Fibroblast of lung (primary cell): ENCODE data around the gene ATP5F1D. TPM values are rescaled to one million over a fixed set of nuclear protein-coding genes. Genes with fewer than 3 reads are reported as not detected.
A peak's percentile ranks its signal among the peaks of the same experiment; 100 is the strongest.

Experiments used
- DNase-seq, 2 donors: peaks; one replicate each; pipeline versions ENCODE4 v3.0.0 to v3.0.0-alpha.2; 2010; ENCODE audit warnings: low read depth in 2 of 2
- H2AFZ ChIP-seq: 2 replicates; pipeline ENCODE4 v1.5.1; 2012; ENCODE audit warnings: low read length, control low read depth, inconsistent platforms
- H3K27ac ChIP-seq: 2 replicates; pipeline ENCODE4 v1.5.1; 2011; ENCODE audit warnings: low read length, control low read depth; ENCODE audit not compliant: insufficient read depth
- H3K27me3 ChIP-seq: 2 replicates; pipeline ENCODE4 v1.5.1; 2011; ENCODE audit warnings: mild to moderate bottlenecking, low read length; ENCODE audit not compliant: control insufficient read depth, insufficient read depth
- H3K36me3 ChIP-seq: 2 replicates; pipeline ENCODE4 v1.5.1; 2011; ENCODE audit warnings: low read length; ENCODE audit not compliant: control insufficient read depth, insufficient read depth
- H3K4me1 ChIP-seq: 2 replicates; pipeline ENCODE4 v1.5.1; 2011; ENCODE audit warnings: low read length; ENCODE audit not compliant: control insufficient read depth, insufficient read depth; ENCODE audit errors: extremely low read depth
- H3K4me2 ChIP-seq: 2 replicates; pipeline ENCODE4 v1.5.1; 2011; ENCODE audit warnings: low read length, control low read depth; ENCODE audit not compliant: insufficient read depth; ENCODE audit errors: extremely low read depth
- H3K4me3 ChIP-seq, 4 experiments: fragments of 200-600 bp in 1 of 4; sonication (generic) in 1 of 4; replicated peaks in 1 of 4; 2 replicates each; pipeline ENCODE4 v1.5.1; 2011 to 2016; ENCODE audit warnings: low read length in 4 of 4, low read depth in 3 of 4, mild to moderate bottlenecking in 3 of 4, control low read depth in 2 of 4, inconsistent platforms in 1 of 4, mixed read lengths in 1 of 4; ENCODE audit not compliant: insufficient read depth in 1 of 4; ENCODE audit errors: control extremely low read depth in 1 of 4
- H3K79me2 ChIP-seq: 2 replicates; pipeline ENCODE4 v1.5.1; 2012; ENCODE audit warnings: mild to moderate bottlenecking, low read length, inconsistent platforms; ENCODE audit not compliant: control insufficient read depth, insufficient read depth
- H3K9ac ChIP-seq: 2 replicates; pipeline ENCODE4 v1.5.1; 2011; ENCODE audit warnings: mild to moderate bottlenecking, low read length, control low read depth; ENCODE audit not compliant: insufficient read depth
- H3K9me3 ChIP-seq: 2 replicates; pipeline ENCODE4 v1.5.1; 2012; ENCODE audit warnings: low read depth, low read length; ENCODE audit not compliant: control insufficient read depth, insufficient read depth
- H4K20me1 ChIP-seq: 2 replicates; pipeline ENCODE4 v1.5.1; 2011; ENCODE audit warnings: low read length; ENCODE audit not compliant: control insufficient read depth, insufficient read depth; ENCODE audit errors: extremely low read depth
- CTCF ChIP-seq, 2 donors: IDR thresholded peaks in 1 of 2; conservative IDR thresholded peaks in 1 of 2; 1 replicate in 1 of 2; 2 replicates in 1 of 2; pipeline ENCODE4 v1.5.1; 2011 to 2012; ENCODE audit warnings: low read length in 2 of 2, control low read depth in 1 of 2, inconsistent platforms in 1 of 2, low read depth in 1 of 2, mild to moderate bottlenecking in 1 of 2
- EZH2 ChIP-seq: IDR thresholded peaks from 2 replicates; pipeline ENCODE4 v1.5.1; 2012; ENCODE audit warnings: low read length, control low read depth, mild to moderate bottlenecking; ENCODE audit errors: missing control alignments
- polyA plus RNA-seq, 2 donors: library from polyadenylated mRNA; depleted of rRNA in 1 of 2; stranded (reverse) in 1 of 2; unstranded in 1 of 2; fragments of >200 nt; gene quantifications; 2 replicates each; pipeline ENCODE4 v1.2.1, GENCODE V29; 2011 to 2012; ENCODE audit warnings: missing spikeins in 1 of 2
- total RNA-seq: library from RNA; depleted of rRNA; stranded (reverse); fragments of >200 nt; gene quantifications from 2 replicates; pipeline ENCODE4 v1.2.1, GENCODE V29; 2014

Gene ATP5F1D
- total and polyA plus RNA-seq, 2 donors (not counting 1 experiment from before 2014, with no cell fraction given), result 20.5 to 53.8 TPM

DNA sequence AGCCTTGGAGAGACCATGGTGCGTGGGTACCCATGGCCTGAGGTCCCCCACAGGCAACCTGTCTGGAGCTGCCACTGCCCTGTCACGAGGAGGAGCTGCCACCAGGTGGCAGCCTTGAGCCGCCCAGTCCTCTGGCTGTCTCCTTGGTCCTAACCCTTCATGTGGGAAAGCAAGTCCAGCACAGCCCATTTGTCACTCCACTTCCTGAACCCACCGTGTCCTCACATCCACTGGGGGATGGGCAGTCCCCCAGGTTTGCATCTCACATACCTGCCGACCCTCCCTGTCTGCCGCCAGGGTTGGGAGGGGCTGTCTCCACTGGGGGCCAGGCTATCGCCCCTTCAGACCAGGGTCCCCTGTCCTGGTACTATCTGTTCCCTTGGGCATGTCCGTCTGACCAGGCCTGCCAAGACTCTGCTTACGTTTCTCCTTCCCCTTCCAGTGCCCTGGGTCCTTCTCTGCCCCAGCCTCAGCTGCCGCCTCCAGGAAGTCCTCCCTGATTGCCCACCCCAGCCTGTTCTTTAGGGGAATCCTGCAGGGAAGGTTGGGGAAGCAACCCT is 38.3 kb downstream of the ATP5F1D start:
- no peaks in the 10 kb centered on the region for H4K20me1 ChIP-seq
- H3K79me2 ChIP-seq, result peaks cover 10% of the 10 kb centered on the region
- H3K4me2 ChIP-seq, result no peak overlapping the region
- H3K27ac ChIP-seq, result no peak overlapping the region
- H3K4me3 ChIP-seq, result no peak overlapping the region
- H3K36me3 ChIP-seq, result peaks cover 19% of the 10 kb centered on the region
- peaks cover 8% of the 10 kb centered on the region for H3K27me3 ChIP-seq
- TF ChIP-seq CTCF (conservative IDR thresholded peaks at IDR 0.05 in 1 of 2, IDR thresholded peaks at IDR 0.05 in 1 of 2; ENCODE audit: low read depth in 1 of 2, low read length in 2 of 2), result peak; percentile 84 to 94
- no peak for TF ChIP-seq EZH2
- H3K4me1 ChIP-seq, result peaks cover 10% of the 10 kb centered on the region
- no peaks in the 10 kb centered on the region for H3K9me3 ChIP-seq
- peak; percentile 63 to 81 for DNase-seq
- H2AFZ ChIP-seq, result no peak overlapping the region
- no peak overlapping the region for H3K9ac ChIP-seq

DNA sequence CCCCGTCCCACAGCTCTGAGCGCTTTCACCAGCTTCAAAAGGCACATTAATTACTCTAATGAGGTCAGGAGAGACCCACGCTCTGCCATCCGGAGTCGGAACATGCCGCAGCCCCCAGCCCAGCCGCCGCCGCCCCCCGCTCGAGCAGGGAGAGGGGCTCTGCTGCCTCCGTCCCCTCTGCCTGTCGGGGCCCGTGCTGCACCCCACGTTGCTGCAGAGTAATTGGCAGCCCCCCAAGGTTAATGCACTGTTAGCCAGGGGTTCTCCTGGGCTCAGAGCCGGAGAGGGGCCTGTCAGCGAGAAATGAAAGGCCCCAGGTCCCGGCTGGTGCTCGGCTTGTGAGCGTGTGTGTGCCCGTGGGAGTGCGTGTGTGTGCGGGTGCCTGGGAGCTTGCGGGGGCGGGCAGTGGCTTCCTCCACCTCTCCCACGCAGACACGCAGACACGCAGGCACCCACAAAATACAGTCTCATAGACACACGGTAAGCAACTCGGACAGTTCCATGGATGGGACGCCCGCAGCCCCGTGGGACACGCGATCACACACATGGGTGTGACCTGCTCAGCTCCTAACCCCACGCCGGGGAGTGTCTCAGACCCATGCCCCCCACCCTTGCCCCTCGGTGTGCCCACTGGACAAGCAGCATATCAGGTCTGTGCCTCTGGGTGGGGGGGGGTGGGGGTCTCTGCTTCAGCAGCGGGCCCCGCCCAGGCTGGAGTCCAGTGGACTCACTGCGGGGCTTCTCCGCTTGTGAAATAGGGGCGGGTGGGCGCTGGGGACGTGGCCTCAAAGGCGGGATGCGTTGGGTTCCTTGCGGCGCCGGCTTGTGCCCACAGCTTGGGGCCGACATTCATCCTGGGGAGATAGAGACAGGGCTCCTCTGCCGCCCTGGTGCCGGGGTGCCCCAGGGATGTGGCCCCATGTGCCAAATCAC is 39.4 kb downstream of the ATP5F1D start:
- peaks cover 10% of the 10 kb centered on the region for H3K79me2 ChIP-seq
- H3K27me3 ChIP-seq, result peaks cover 14% of the 10 kb centered on the region
- no peaks in the 10 kb centered on the region for H3K9me3 ChIP-seq
- DNase-seq, result no peak
- H3K9ac ChIP-seq, result no peak overlapping the region
- peaks cover 17% of the 10 kb centered on the region for H3K36me3 ChIP-seq
- TF ChIP-seq EZH2 (no peak), CTCF (conservative IDR thresholded peaks at IDR 0.05 in 1 of 2, IDR thresholded peaks at IDR 0.05 in 1 of 2; ENCODE audit: low read depth in 1 of 2, low read length in 2 of 2) (no peak)
- no peak overlapping the region for H3K4me3 ChIP-seq
- H2AFZ ChIP-seq, result no peak overlapping the region
- peaks cover 7% of the 10 kb centered on the region for H3K4me1 ChIP-seq
- H3K4me2 ChIP-seq, result no peak overlapping the region
- no peaks in the 10 kb centered on the region for H4K20me1 ChIP-seq
- no peak overlapping the region for H3K27ac ChIP-seq

DNA sequence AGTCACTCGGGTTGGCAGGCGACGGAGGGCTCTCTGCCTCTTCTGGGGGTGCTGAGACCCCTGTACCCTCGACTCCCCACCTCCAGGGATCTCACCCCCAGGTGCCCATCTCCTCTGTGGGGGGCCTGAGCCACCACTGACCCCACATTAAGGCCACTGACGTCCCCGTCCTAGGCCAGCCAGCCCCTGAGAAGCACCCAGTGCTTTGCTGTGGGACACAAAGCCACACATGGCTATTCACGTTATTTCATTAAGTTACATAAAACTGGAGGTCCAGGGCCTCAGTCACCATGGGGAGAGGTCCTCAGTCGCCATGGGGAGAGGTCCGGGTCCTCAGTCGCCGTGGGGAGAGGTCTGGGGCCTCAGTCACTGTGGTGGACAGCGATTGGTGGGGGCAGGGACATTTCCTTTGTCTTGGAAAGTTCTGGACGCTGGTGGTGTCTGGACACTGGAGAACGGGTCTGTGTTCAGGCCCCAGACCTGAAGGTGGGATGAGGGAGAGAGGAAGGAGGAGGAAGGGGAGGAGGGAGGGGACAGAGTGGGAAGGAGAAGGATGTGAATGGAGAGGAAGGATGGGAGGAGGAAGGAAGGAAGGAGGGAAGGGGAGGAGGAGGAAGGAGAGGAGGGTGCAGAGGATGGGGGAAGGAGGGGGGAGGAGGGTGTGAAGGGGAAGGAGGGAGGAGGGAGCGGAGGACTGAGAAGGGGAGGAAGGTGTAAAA is 40.2 kb downstream of the ATP5F1D start:
- no peak for DNase-seq
- H3K27me3 ChIP-seq, result peaks cover 20% of the 10 kb centered on the region
- no peak for TF ChIP-seq EZH2
- no peak for TF ChIP-seq CTCF (conservative IDR thresholded peaks at IDR 0.05 in 1 of 2, IDR thresholded peaks at IDR 0.05 in 1 of 2; ENCODE audit: low read depth in 1 of 2, low read length in 2 of 2)

More for the DNA sequence above, 40.2 kb downstream of the ATP5F1D start:
- H3K27ac ChIP-seq, result no peak overlapping the region
- H3K79me2 ChIP-seq, result peaks cover 5% of the 10 kb centered on the region
- H3K9me3 ChIP-seq, result no peaks in the 10 kb centered on the region
- H3K4me3 ChIP-seq, result no peak overlapping the region
- no peaks in the 10 kb centered on the region for H3K4me1 ChIP-seq
- H4K20me1 ChIP-seq, result no peaks in the 10 kb centered on the region
- no peak overlapping the region for H3K4me2 ChIP-seq
- peaks cover 17% of the 10 kb centered on the region for H3K36me3 ChIP-seq
- no peak overlapping the region for H2AFZ ChIP-seq
- H3K9ac ChIP-seq, result no peak overlapping the region
